Measurements from ENCODE around the gene GNAI2.
"Not testable (repeated sequence)": the region's sequence is repeated elsewhere in the genome, so short reads cannot be mapped to it uniquely, and the experiment has no call there.

Gene GNAI2

GRCh38 chr3:50217681-50218080, 18.3 kb upstream of the GNAI2 start:
- no peak overlapping the region for H3K9ac ChIP-seq (ENCODE audit: low read length)
- no peaks in the 10 kb centered on the region for H3K9me3 ChIP-seq (ENCODE audit: control insufficient read depth, low read length)
- no peaks in the 10 kb centered on the region for H3K4me1 ChIP-seq (ENCODE audit: control insufficient read depth, insufficient read depth, low read length)
- no peaks in the 10 kb centered on the region for H3K36me3 ChIP-seq (ENCODE audit: control insufficient read depth, insufficient read depth, low read length, severe bottlenecking)
- H3K4me3 ChIP-seq (ENCODE audit: low read length) = no peak overlapping the region
- DNase-seq (ENCODE audit: low read depth) = no peak
- peaks cover 11% of the 10 kb centered on the region for H3K27me3 ChIP-seq (replicated peaks; ENCODE audit: control insufficient read depth, insufficient read depth, low read length)

GRCh38 chr3:50218448-50218847, 17.6 kb upstream of the GNAI2 start:
- DNase-seq (ENCODE audit: low read depth) = no peak
- no peak overlapping the region for H3K9ac ChIP-seq (ENCODE audit: low read length)
- H3K27me3 ChIP-seq (replicated peaks; ENCODE audit: control insufficient read depth, insufficient read depth, low read length) = peaks cover 15% of the 10 kb centered on the region
- no peaks in the 10 kb centered on the region for H3K4me1 ChIP-seq (ENCODE audit: control insufficient read depth, insufficient read depth, low read length)
- no peak overlapping the region for H3K4me3 ChIP-seq (ENCODE audit: low read length)
- H3K36me3 ChIP-seq (ENCODE audit: control insufficient read depth, insufficient read depth, low read length, severe bottlenecking) = no peaks in the 10 kb centered on the region
- H3K9me3 ChIP-seq (ENCODE audit: control insufficient read depth, low read length) = no peaks in the 10 kb centered on the region

GRCh38 chr3:50219285-50219684, 16.7 kb upstream of the GNAI2 start:
- Histone ChIP-seq H3K9ac (ENCODE audit: low read length) (no peak overlapping the region), H3K27me3 (replicated peaks; ENCODE audit: control insufficient read depth, insufficient read depth, low read length) (peaks cover 19% of the 10 kb centered on the region), H3K9me3 (ENCODE audit: control insufficient read depth, low read length) (no peaks in the 10 kb centered on the region), H3K4me3 (ENCODE audit: low read length) (no peak overlapping the region), H3K36me3 (ENCODE audit: control insufficient read depth, insufficient read depth, low read length, severe bottlenecking) (no peaks in the 10 kb centered on the region), H3K4me1 (ENCODE audit: control insufficient read depth, insufficient read depth, low read length) (no peaks in the 10 kb centered on the region)
- no peak for DNase-seq (ENCODE audit: low read depth)

- Histone ChIP-seq H3K4me1 (ENCODE audit: control insufficient read depth, insufficient read depth, low read length) (no peaks in the 10 kb centered on the region), H3K36me3 (ENCODE audit: control insufficient read depth, insufficient read depth, low read length, severe bottlenecking) (no peaks in the 10 kb centered on the region), H3K9ac (ENCODE audit: low read length) (no peak overlapping the region), H3K4me3 (ENCODE audit: low read length) (no peak overlapping the region), H3K27me3 (replicated peaks; ENCODE audit: control insufficient read depth, insufficient read depth, low read length) (peaks cover 19% of the 10 kb centered on the region), H3K9me3 (ENCODE audit: control insufficient read depth, low read length) (no peaks in the 10 kb centered on the region)
- DNase-seq (ENCODE audit: low read depth) = no peak
Observed at GRCh38 chr3:50220109-50220508, 15.9 kb upstream of the GNAI2 start.

- H3K27me3 ChIP-seq (replicated peaks; ENCODE audit: control insufficient read depth, insufficient read depth, low read length) = peaks cover 20% of the 10 kb centered on the region
- H3K4me1 ChIP-seq (ENCODE audit: control insufficient read depth, insufficient read depth, low read length) = no peaks in the 10 kb centered on the region
- H3K9ac ChIP-seq (ENCODE audit: low read length) = no peak overlapping the region
- H3K9me3 ChIP-seq (ENCODE audit: control insufficient read depth, low read length) = no peaks in the 10 kb centered on the region
- DNase-seq (ENCODE audit: low read depth) = no peak
- H3K4me3 ChIP-seq (ENCODE audit: low read length) = no peak overlapping the region
- no peaks in the 10 kb centered on the region for H3K36me3 ChIP-seq (ENCODE audit: control insufficient read depth, insufficient read depth, low read length, severe bottlenecking)
Observed at GRCh38 chr3:50221051-50221410, 15.0 kb upstream of the GNAI2 start.

GRCh38 chr3:50221411-50222168, 14.4 kb upstream of the GNAI2 start:
- Histone ChIP-seq H3K4me3 (ENCODE audit: low read length) (no peak overlapping the region), H3K36me3 (ENCODE audit: control insufficient read depth, insufficient read depth, low read length, severe bottlenecking) (no peaks in the 10 kb centered on the region), H3K27me3 (replicated peaks; ENCODE audit: control insufficient read depth, insufficient read depth, low read length) (peaks cover 18% of the 10 kb centered on the region), H3K9me3 (ENCODE audit: control insufficient read depth, low read length) (no peaks in the 10 kb centered on the region), H3K9ac (ENCODE audit: low read length) (no peak overlapping the region), H3K4me1 (ENCODE audit: control insufficient read depth, insufficient read depth, low read length) (no peaks in the 10 kb centered on the region)
- no peak for DNase-seq (ENCODE audit: low read depth)

- no peak overlapping the region for H3K9ac ChIP-seq (ENCODE audit: low read length)
- H3K36me3 ChIP-seq (ENCODE audit: control insufficient read depth, insufficient read depth, low read length, severe bottlenecking) = no peaks in the 10 kb centered on the region
- no peak for DNase-seq (ENCODE audit: low read depth)
- H3K27me3 ChIP-seq (replicated peaks; ENCODE audit: control insufficient read depth, insufficient read depth, low read length) = peaks cover 15% of the 10 kb centered on the region
- peaks cover 5% of the 10 kb centered on the region for H3K4me1 ChIP-seq (ENCODE audit: control insufficient read depth, insufficient read depth, low read length)
- no peak overlapping the region for H3K4me3 ChIP-seq (ENCODE audit: low read length)
- no peaks in the 10 kb centered on the region for H3K9me3 ChIP-seq (ENCODE audit: control insufficient read depth, low read length)
Observed at GRCh38 chr3:50222169-50222528, 13.9 kb upstream of the GNAI2 start.

- H3K9me3 ChIP-seq (ENCODE audit: control insufficient read depth, low read length) = no peaks in the 10 kb centered on the region
- H3K4me1 ChIP-seq (ENCODE audit: control insufficient read depth, insufficient read depth, low read length) = peaks cover 10% of the 10 kb centered on the region
- no peak overlapping the region for H3K4me3 ChIP-seq (ENCODE audit: low read length)
- no peaks in the 10 kb centered on the region for H3K36me3 ChIP-seq (ENCODE audit: control insufficient read depth, insufficient read depth, low read length, severe bottlenecking)
- peaks cover 14% of the 10 kb centered on the region for H3K27me3 ChIP-seq (replicated peaks; ENCODE audit: control insufficient read depth, insufficient read depth, low read length)
- DNase-seq (ENCODE audit: low read depth) = no peak
- no peak overlapping the region for H3K9ac ChIP-seq (ENCODE audit: low read length)
Observed at GRCh38 chr3:50224639-50225038, 11.4 kb upstream of the GNAI2 start.

GRCh38 chr3:50226888-50227389, 9.1 kb upstream of the GNAI2 start:
- Histone ChIP-seq H3K4me3 (ENCODE audit: low read length) (peak overlapping the region; percentile 89), H3K4me1 (ENCODE audit: control insufficient read depth, insufficient read depth, low read length) (peaks cover 10% of the 10 kb centered on the region), H3K27me3 (replicated peaks; ENCODE audit: control insufficient read depth, insufficient read depth, low read length) (peaks cover 14% of the 10 kb centered on the region), H3K36me3 (ENCODE audit: control insufficient read depth, insufficient read depth, low read length, severe bottlenecking) (no peaks in the 10 kb centered on the region), H3K9ac (ENCODE audit: low read length) (peak overlapping the region; percentile 58), H3K9me3 (ENCODE audit: control insufficient read depth, low read length) (no peaks in the 10 kb centered on the region)
- peak; percentile 70 for DNase-seq (ENCODE audit: low read depth)

- H3K9ac ChIP-seq (ENCODE audit: low read length) = peak overlapping the region; percentile 93
- H3K4me3 ChIP-seq (ENCODE audit: low read length) = peak overlapping the region; percentile 89
- H3K4me1 ChIP-seq (ENCODE audit: control insufficient read depth, insufficient read depth, low read length) = peaks cover 10% of the 10 kb centered on the region
- no peaks in the 10 kb centered on the region for H3K9me3 ChIP-seq (ENCODE audit: control insufficient read depth, low read length)
- H3K27me3 ChIP-seq (replicated peaks; ENCODE audit: control insufficient read depth, insufficient read depth, low read length) = peaks cover 14% of the 10 kb centered on the region
- peak; percentile 97 for DNase-seq (ENCODE audit: low read depth)
- H3K36me3 ChIP-seq (ENCODE audit: control insufficient read depth, insufficient read depth, low read length, severe bottlenecking) = no peaks in the 10 kb centered on the region
Observed at GRCh38 chr3:50227390-50228183, 8.4 kb upstream of the GNAI2 start.

GRCh38 chr3:50228184-50228763, 7.7 kb upstream of the GNAI2 start:
- not testable (repeated sequence) for H3K9me3 ChIP-seq (ENCODE audit: control insufficient read depth, low read length); DNase-seq (ENCODE audit: low read depth); H3K4me1 ChIP-seq (ENCODE audit: control insufficient read depth, insufficient read depth, low read length); H3K36me3 ChIP-seq (ENCODE audit: control insufficient read depth, insufficient read depth, low read length, severe bottlenecking)
- Histone ChIP-seq H3K4me3 (ENCODE audit: low read length) (peak overlapping the region; percentile 89), H3K27me3 (replicated peaks; ENCODE audit: control insufficient read depth, insufficient read depth, low read length) (peaks cover 12% of the 10 kb centered on the region), H3K9ac (ENCODE audit: low read length) (peak overlapping the region; percentile 93)

Measured in adipocyte (in vitro differentiated cells).